Urinary bladder (tissue), 4 donors: ENCODE measurements around the gene FMN1. TPM values are rescaled to one million over a fixed set of nuclear protein-coding genes. Genes with fewer than 3 reads are reported as not detected.

Experiments
- DNase-seq: peaks from one replicate; pipeline ENCODE4 v3.0.0-alpha.2; 2015; ENCODE audit errors: extremely low spot score
- H3K27ac ChIP-seq: one replicate; pipeline ENCODE4 v1.5.1; 2013; ENCODE audit warnings: low read depth, mild to moderate bottlenecking, moderate library complexity
- H3K36me3 ChIP-seq: one replicate; pipeline ENCODE4 v1.6.1; 2013; ENCODE audit warnings: mild to moderate bottlenecking, moderate library complexity; ENCODE audit not compliant: insufficient read depth
- H3K4me1 ChIP-seq: one replicate; pipeline ENCODE4 v1.6.1; 2013; ENCODE audit warnings: mild to moderate bottlenecking, moderate library complexity; ENCODE audit not compliant: insufficient read depth
- H3K4me3 ChIP-seq: one replicate; pipeline ENCODE4 v1.5.1; 2013; ENCODE audit warnings: low read depth, low read length
- WGBS: extraction: QIAGEN DNeasy Blood & Tissue Kit; methylation state at CpG from one replicate; pipeline ENCODE4 v1.1.7; 2013; 5-methylcytosine and 5-hydroxymethylcytosine counted together
- polyA plus RNA-seq: library from polyadenylated mRNA; stranded (reverse); fragments of 200-250 nt; gene quantifications from one replicate; pipeline ENCODE4 v1.2.3, GENCODE V29; 2013
- total RNA-seq: library from RNA; depleted of rRNA; stranded (reverse); fragments of >200 nt; gene quantifications from one replicate; pipeline ENCODE4 v1.2.3, GENCODE V29; 2014
- donor health status: healthy with polysubstance abuse.
- donor health status: healthy.

FMN1 gene
- total and polyA plus RNA-seq, 2 donors = 0.95 to 6.2 TPM

DNA sequence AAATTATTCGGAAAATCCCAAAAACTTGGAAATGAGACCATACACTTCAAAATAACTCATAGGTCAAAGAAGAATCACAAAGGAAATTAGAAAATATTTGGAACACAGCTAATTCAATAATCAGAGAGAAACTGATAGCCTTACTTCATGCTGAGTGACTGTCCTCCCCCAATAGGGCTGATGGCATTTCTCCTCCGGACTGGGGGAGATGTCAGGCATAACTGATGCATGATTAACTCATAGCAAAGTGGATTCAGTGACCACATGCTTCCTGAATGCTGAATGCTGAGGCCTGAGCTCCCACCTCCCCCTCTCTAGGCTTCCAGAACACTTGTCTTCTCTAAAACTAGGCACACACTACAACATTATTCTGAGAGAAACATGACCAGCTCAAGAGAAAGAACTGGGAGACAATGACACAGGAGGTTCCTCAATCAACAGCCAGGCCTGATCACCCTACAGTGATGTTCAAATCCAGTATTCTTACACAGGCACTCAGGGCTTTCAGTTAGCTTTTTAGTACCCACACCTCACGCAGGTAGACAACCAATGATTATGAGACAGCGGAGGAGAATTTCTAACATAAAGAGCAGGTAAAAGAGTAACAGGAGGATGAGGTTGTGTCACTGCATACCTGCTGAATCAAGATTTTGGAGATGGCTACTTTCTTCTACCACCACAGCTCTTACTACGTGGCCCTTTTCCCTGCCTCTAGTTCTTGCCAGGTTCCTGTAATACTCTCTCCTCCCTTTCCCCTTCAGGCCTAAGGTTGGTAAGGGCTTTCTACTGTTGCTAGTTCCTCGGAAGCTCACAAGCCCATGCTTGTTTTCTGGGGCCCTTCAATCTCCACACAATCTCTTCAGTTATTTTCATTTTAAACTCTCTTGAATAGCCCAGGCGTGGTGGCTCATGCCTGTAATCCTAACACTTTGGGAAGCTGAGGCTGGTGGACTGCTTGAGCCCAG lies 96.1 kb downstream of the FMN1 start:
- H3K4me3 ChIP-seq = no peak overlapping the region
- H3K36me3 ChIP-seq = no peaks in the 10 kb centered on the region
- H3K27ac ChIP-seq = no peak overlapping the region
- 85% methylated on average over 7 of the region's 7 CpGs for WGBS
- no peaks in the 10 kb centered on the region for H3K4me1 ChIP-seq
- no peak for DNase-seq

- no peaks in the 10 kb centered on the region for H3K36me3 ChIP-seq
- WGBS = 88% methylated on average over 3 of the region's 3 CpGs
- no peak for DNase-seq
- H3K4me3 ChIP-seq = no peak overlapping the region
- H3K4me1 ChIP-seq = no peaks in the 10 kb centered on the region
- no peak overlapping the region for H3K27ac ChIP-seq
Observed at GRCh38 chr15:33096134-33096533, 98.4 kb downstream of the FMN1 start.

GRCh38 chr15:33095641-33096040 lies 98.9 kb downstream of the FMN1 start:
- 98% methylated on average over 2 of the region's 2 CpGs for WGBS
- Histone ChIP-seq H3K27ac (no peak overlapping the region), H3K4me3 (no peak overlapping the region), H3K4me1 (no peaks in the 10 kb centered on the region), H3K36me3 (no peaks in the 10 kb centered on the region)
- DNase-seq = no peak

DNA sequence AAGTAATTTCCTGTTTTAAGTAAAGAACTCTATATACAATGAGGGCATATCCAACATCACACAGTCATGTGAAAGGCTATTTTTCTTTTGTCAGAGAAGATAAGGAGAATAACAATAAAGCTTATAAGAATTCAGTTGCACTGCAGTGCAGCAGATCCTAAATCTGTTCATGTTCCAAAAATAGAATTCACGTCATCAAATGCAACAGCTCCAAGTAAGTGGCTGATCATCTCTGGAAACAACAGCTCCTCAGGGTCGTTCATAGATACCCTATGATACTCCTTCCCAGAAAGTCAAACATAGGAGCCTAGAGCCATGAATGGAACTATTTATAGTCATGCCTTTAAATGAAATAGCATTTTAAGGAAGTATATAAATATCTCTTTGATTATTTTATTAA lies 100.2 kb downstream of the FMN1 start:
- Histone ChIP-seq H3K4me3 (no peak overlapping the region), H3K36me3 (no peaks in the 10 kb centered on the region), H3K4me1 (no peaks in the 10 kb centered on the region), H3K27ac (no peak overlapping the region)
- no peak for DNase-seq
- WGBS = 23% methylated on average over 2 of the region's 2 CpGs

- H3K4me1 ChIP-seq = no peaks in the 10 kb centered on the region
- H3K36me3 ChIP-seq = no peaks in the 10 kb centered on the region
- no peak for DNase-seq
- H3K4me3 ChIP-seq = no peak overlapping the region
- no peak overlapping the region for H3K27ac ChIP-seq
- WGBS = 86% methylated on average over 2 of the region's 2 CpGs
Observed at GRCh38 chr15:33093222-33093621, 101.3 kb downstream of the FMN1 start.

- Histone ChIP-seq H3K27ac (no peak overlapping the region), H3K4me1 (no peaks in the 10 kb centered on the region), H3K4me3 (no peak overlapping the region), H3K36me3 (no peaks in the 10 kb centered on the region)
- no peak for DNase-seq
- 51% methylated on average over 15 of the region's 15 CpGs for WGBS
Observed at GRCh38 chr15:33091983-33092693, 102.4 kb downstream of the FMN1 start.

DNA sequence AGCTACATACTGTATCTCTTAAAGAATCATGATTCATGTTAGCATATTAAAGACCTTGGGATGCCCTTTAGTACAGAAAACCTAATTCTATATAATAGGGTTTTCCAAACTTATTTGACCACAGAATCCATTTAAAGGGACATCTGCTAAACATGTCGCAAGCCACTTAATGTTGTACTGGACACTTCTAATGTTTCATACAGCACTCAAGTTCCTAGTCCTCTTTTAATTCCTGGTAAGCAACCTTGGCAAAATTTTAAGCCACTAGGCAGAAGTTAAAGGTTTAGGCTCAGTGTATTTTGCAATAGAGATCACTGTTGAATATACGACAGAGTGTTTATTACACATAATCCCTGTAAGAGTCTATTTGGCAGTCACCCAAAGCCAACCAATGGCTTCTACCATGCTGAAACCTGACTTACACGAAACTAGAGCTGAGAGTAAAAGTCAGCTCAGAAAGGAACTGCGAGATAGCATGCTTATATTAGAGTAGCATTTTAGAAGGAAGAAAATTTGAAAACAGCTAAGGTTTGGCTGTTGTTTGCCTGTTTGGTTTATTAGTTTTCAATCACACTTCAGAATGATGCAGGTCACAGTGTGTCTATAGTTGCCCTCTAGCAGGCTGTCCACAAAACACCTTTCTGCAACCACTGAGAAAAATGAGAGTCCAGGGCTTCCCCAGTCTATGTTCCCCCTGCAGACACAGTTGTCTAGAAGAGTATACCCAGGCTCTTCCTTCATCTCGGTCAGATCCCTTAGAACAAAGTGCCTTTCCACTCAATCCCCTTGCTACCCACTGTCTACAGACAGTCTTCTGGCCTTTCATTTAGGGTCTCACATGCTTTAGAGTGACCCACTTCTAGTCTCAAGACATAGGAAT lies 104.4 kb downstream of the FMN1 start:
- Histone ChIP-seq H3K36me3 (no peaks in the 10 kb centered on the region), H3K27ac (no peak overlapping the region), H3K4me3 (no peak overlapping the region), H3K4me1 (no peaks in the 10 kb centered on the region)
- DNase-seq = no peak
- WGBS = 25% methylated on average over 5 of the region's 5 CpGs

DNA sequence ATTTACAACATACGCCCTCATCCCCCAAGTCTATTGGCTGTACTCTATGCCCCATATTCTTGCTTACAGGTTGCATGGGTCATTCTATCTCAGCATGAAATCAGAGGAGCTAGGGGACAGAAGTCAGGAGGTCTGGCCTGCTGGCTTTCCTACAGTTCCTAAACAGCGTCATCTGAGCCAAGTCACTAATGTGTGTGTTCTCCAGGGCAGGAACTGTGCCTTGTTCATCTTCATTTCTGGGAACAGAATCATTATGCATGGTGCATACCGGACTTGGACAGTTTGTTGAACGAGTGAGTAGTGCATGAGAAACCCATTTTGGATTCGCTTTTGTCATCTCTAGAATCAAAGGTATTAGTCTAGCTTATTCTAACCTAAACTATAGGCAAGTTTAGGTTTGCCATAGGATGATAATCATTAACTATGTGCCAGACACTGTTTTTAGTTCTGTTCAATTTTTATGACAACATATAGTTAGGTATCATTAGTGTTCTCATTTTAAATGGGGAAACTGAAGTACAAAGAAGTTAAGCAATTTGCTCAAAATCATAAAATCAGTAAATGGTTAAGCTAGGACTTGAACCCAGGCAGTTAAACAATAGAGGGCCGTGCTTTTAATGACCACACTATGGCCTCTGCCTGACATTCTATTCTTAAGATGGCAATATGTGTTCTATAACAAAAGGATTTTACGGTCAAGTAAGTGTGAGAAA lies 105.2 kb downstream of the FMN1 start:
- H3K36me3 ChIP-seq = no peaks in the 10 kb centered on the region
- 72% methylated on average over 7 of the region's 7 CpGs for WGBS
- DNase-seq = no peak
- no peak overlapping the region for H3K27ac ChIP-seq
- H3K4me1 ChIP-seq = no peaks in the 10 kb centered on the region
- no peak overlapping the region for H3K4me3 ChIP-seq

DNA sequence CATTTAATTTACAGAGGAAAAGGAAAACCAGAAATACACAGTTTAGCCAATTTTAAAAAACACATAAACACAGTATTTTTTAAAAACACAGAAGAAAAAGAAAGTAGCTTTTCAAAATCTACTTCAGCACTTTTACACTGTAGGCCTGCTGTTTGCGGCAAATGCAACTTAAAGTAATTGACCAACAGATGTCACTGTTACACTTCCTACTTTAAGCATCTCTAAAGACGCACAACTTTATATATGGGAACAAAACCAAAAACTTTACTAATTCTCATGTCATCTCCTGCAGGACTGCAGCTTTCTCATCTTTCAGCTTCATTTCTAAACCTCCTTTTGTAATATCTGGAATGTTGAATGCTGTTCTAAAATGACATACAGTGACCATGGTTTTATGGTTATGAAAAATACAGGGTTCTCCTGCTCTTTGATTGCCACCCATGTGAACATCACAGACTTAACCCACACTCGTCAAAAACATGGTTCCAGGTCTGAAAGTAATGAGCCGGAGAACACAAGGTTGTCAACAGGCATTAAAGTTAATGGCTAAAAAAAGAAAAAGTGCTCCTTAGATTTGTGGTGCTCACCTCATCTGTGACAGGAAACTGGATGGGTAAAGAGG lies 107.9 kb downstream of the FMN1 start:
- Histone ChIP-seq H3K27ac (no peak overlapping the region), H3K36me3 (no peaks in the 10 kb centered on the region), H3K4me3 (no peak overlapping the region), H3K4me1 (no peaks in the 10 kb centered on the region)
- peak; percentile 33 for DNase-seq
- WGBS = 27% methylated on average over 4 of the region's 4 CpGs

DNA sequence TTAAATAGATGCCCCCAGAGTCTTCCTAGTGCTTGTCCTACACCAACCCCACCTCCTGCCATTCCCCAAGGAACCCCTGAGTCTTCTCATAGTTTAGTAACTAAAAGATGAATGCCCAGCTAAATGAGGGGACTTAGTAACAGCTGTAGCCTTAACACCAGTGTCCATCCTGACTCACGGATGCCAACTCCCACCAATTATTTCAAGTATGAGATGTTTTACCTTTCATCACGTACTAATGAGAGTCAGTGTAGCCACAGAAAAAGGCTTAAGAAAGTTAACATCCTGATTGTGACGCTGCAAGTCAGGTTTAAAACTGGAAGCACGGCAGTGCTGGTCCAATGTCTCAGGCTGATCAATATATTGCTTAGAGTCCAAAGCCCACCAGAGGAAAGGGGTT lies 109.9 kb downstream of the FMN1 start:
- no peak for DNase-seq
- H3K27ac ChIP-seq = no peak overlapping the region
- 86% methylated on average over 4 of the region's 4 CpGs for WGBS

GRCh38 chr15:33083232-33084081 lies 111.1 kb downstream of the FMN1 start:
- Histone ChIP-seq H3K36me3 (no peaks in the 10 kb centered on the region), H3K4me1 (no peaks in the 10 kb centered on the region), H3K4me3 (no peak overlapping the region), H3K27ac (no peak overlapping the region)
- WGBS = 59% methylated on average over 6 of the region's 6 CpGs
- no peak for DNase-seq

More for the DNA sequence above, 109.9 kb downstream of the FMN1 start:
- no peaks in the 10 kb centered on the region for H3K36me3 ChIP-seq
- no peak overlapping the region for H3K4me3 ChIP-seq
- H3K4me1 ChIP-seq = no peaks in the 10 kb centered on the region

DNA sequence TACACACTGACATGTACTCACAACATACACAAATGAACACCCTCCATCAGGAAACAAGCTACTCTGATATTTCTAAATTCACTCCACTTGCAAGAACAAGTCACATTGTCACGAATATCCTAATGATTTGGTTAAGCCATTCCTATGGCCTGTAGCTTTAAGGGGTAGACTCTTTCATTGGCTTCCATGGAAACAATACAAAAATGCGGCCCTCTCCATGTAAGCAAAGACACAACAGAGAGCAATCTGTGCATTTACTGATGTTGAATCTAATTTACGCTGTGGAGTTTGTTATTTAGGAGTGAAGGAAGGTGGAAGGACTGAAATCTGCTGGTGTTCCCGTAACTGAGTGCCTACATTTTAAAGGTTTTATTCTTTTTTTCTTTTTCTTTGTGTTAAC lies 114.5 kb downstream of the FMN1 start:
- Histone ChIP-seq H3K4me1 (no peaks in the 10 kb centered on the region), H3K4me3 (no peak overlapping the region), H3K36me3 (no peaks in the 10 kb centered on the region), H3K27ac (no peak overlapping the region)
- DNase-seq = no peak
- WGBS = 71% methylated on average over 4 of the region's 4 CpGs
